ENCODE data around the gene ZNF76. TPM values are rescaled to one million over a fixed set of nuclear protein-coding genes. Genes with fewer than 3 reads are reported as not detected.

The ZNF76 gene
- total and polyA plus RNA-seq, 9 of the 15 experiments (the other 6 are each of a cell fraction or from before 2014, with no cell fraction given): 1.2 to 17.8 (median 10.7) TPM

DNA sequence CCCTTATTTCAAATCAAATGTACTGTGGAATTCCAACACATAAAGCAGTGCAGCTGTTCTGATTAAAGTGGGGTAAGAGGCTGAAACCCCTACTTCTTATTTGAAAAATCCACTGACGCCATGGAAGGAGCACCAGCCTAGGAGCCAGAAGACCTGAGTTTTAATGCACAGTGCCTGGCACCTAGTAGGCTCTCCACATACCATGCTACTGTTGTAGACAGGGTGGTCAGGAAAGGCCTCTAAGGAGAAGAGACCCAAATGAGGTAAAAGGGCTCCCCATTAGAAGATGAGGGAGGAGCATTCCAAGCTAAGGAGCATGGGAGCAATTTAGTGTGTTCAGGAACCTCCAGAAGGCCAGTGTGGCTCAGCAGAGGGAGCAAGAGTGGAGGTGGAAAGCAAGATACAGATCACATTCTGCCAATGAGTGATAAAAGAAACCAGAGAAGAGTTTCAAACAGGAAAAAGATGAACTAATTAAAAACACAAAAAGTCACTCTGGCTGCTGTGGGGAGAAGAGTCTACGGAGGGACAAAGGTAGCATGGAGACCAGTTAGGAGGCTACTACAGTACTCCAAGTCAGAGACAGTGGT, 11.8 kb upstream of the ZNF76 start:
- WGBS (ENCODE audit: insufficient coverage, low coverage, missing lambda C conversion rate): 38% methylated on average over 2 of the region's 2 CpGs
- ChIA-PET POLR2A (interaction anchor here (0.7 to 1.3 kb wide), 2 partner anchors 12 to 19 kb away, joined by 3 to 4 read pairs; partner anchors contain the start of gene ZNF76), CTCF (ENCODE audit: low intra/inter-chr PET ratio) (no interaction called here)
- FAIRE-seq (peak; percentile 81), ATAC-seq (peak; percentile 75), DNase-seq (ENCODE audit: extremely low read depth in 1 of 4, low spot score in 3 of 4) (peak in 2 of 4 experiments; percentile 41 to 60)
- Histone ChIP-seq H3K4me1 (replicated peaks in 1 of 2; ENCODE audit: control insufficient read depth in 2 of 2, insufficient read depth in 2 of 2, low read length in 2 of 2) (peaks cover 9 to 19% of the 10 kb centered on the region in 2 experiments; a peak in 4 of 5 replicates), H3K27ac (ENCODE audit: extremely low read depth, low read depth, low read length) (peak overlapping the region; percentile 45), H3K79me2 (ENCODE audit: control insufficient read depth, insufficient read depth, low read length) (peaks cover 2% of the 10 kb centered on the region; the same call in 1 of the 3 replicates), H3K36me3 (ENCODE audit: control insufficient read depth, insufficient read depth, low read length) (peaks cover 26% of the 10 kb centered on the region; the same call in 1 of the 3 replicates), H3K4me3 (no peak overlapping the region), H2AFZ (ENCODE audit: low read depth, low read length) (peak overlapping the region; percentile 27), H3K9me1 (ENCODE audit: control insufficient read depth, insufficient read depth, low read length) (no peaks in the 10 kb centered on the region), H4K20me1 (replicated peaks; ENCODE audit: control insufficient read depth, insufficient read depth, low read length) (no peaks in the 10 kb centered on the region), H3K9me3 (replicated peaks; ENCODE audit: control insufficient read depth, insufficient read depth, low read depth, low read length) (no peaks in the 10 kb centered on the region), H3K27me3 (ENCODE audit: control insufficient read depth in 2 of 2, insufficient read depth in 2 of 2, low read length in 2 of 2) (no peaks in the 10 kb centered on the region), H3K4me2 (ENCODE audit: insufficient read depth, low read length) (peak overlapping the region; percentile 17), H3K9ac (ENCODE audit: insufficient read depth in 1 of 2, low read depth in 2 of 2, low read length in 2 of 2) (no peak overlapping the region)
- in situ Hi-C loops (cut with MboI) (no loop called here), intact Hi-C loops (cut with micrococcal nuclease) (no loop called here)
- BruUV-seq (replicated peaks): no TSS peak
- TF ChIP-seq ZNF318 (IDR thresholded peaks at IDR 0.05; ENCODE audit: borderline replicate concordance in 1 of 2, low read depth in 1 of 2) (no peak), NR2C2 (CRISPR knock-in tag; IDR thresholded peaks at IDR 0.05) (no peak), NR2C2 (tag; IDR thresholded peaks at IDR 0.05) (no peak), RCOR1 (IDR thresholded peaks at IDR 0.05; ENCODE audit: borderline replicate concordance in 1 of 2, low read depth in 2 of 2, low read length in 2 of 2) (no peak; a peak in 1 of 4 replicates), PML (IDR thresholded peaks at IDR 0.05; ENCODE audit: low read length) (peak; percentile 36; the same call in 1 of the 2 replicates), TAL1 (IDR thresholded peaks at IDR 0.05) (peak; percentile 34), NR4A1 (CRISPR knock-in tag; IDR thresholded peaks at IDR 0.05) (no peak), NR4A1 (tag; IDR thresholded peaks at IDR 0.05) (0 out of 2 replicates have a peak, but pooled peaks have one; percentile 18), ZBTB2 (IDR thresholded peaks at IDR 0.05) (0 out of 2 replicates have a peak, but pooled peaks have one; percentile 24), HLTF (IDR thresholded peaks at IDR 0.05) (no peak), CEBPB (tag; IDR thresholded peaks at IDR 0.05) (no peak), SMARCA4 (IDR thresholded peaks at IDR 0.05) (peak; percentile 79), ZNF431 (CRISPR knock-in tag; IDR thresholded peaks at IDR 0.05) (no peak), NUFIP1 (IDR thresholded peaks at IDR 0.05; ENCODE audit: partially characterized antibody) (no peak)

All from K562 (cell line).